Measurements from ENCODE around the gene ABCG1. TPM values are rescaled to one million over a fixed set of nuclear protein-coding genes. Genes with fewer than 3 reads are reported as not detected.

ABCG1 gene
- total and polyA plus RNA-seq, 2 experiments from 2014 or later: 1.3 to 4.4 TPM

DNA sequence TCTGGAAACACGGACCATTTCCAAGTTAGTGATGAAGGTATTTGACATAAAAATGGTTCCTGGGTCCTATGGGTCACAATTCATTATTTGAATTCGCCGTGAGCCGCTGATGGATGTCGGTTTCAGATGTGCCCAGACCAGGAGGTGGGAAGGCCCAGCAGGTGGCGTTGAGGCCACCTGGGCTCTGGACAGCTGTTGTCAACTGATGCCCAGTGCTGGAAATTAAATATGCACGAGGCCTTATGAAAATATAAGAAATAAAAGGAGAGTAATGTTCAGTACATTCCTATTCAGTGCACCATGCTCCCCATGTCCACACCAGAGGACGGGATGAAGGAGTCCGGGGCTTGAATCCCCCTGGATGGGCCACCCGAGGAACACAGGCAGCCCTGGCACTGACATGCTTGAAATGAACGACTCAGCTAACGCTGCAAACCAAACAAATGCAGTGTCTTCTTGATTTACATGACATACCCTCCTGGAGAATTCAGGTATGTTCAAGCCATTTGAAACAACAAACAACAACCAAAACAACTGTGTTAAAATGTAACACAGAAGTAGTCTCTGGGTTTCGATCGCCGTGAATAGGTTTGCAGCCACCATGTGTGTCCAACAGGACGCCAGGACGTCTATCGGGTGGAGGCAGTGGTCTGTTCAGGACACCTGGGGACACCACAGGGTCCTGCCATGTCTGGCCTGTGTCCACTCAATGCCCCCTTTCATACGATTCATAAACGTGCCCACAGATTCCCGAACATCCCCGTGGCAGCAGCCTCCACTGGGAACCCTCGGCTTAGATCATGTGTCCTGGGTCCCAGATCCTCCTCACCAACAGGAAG, 90.2 kb downstream of the ABCG1 start (continued):
- TF ChIP-seq, protein P1, sequence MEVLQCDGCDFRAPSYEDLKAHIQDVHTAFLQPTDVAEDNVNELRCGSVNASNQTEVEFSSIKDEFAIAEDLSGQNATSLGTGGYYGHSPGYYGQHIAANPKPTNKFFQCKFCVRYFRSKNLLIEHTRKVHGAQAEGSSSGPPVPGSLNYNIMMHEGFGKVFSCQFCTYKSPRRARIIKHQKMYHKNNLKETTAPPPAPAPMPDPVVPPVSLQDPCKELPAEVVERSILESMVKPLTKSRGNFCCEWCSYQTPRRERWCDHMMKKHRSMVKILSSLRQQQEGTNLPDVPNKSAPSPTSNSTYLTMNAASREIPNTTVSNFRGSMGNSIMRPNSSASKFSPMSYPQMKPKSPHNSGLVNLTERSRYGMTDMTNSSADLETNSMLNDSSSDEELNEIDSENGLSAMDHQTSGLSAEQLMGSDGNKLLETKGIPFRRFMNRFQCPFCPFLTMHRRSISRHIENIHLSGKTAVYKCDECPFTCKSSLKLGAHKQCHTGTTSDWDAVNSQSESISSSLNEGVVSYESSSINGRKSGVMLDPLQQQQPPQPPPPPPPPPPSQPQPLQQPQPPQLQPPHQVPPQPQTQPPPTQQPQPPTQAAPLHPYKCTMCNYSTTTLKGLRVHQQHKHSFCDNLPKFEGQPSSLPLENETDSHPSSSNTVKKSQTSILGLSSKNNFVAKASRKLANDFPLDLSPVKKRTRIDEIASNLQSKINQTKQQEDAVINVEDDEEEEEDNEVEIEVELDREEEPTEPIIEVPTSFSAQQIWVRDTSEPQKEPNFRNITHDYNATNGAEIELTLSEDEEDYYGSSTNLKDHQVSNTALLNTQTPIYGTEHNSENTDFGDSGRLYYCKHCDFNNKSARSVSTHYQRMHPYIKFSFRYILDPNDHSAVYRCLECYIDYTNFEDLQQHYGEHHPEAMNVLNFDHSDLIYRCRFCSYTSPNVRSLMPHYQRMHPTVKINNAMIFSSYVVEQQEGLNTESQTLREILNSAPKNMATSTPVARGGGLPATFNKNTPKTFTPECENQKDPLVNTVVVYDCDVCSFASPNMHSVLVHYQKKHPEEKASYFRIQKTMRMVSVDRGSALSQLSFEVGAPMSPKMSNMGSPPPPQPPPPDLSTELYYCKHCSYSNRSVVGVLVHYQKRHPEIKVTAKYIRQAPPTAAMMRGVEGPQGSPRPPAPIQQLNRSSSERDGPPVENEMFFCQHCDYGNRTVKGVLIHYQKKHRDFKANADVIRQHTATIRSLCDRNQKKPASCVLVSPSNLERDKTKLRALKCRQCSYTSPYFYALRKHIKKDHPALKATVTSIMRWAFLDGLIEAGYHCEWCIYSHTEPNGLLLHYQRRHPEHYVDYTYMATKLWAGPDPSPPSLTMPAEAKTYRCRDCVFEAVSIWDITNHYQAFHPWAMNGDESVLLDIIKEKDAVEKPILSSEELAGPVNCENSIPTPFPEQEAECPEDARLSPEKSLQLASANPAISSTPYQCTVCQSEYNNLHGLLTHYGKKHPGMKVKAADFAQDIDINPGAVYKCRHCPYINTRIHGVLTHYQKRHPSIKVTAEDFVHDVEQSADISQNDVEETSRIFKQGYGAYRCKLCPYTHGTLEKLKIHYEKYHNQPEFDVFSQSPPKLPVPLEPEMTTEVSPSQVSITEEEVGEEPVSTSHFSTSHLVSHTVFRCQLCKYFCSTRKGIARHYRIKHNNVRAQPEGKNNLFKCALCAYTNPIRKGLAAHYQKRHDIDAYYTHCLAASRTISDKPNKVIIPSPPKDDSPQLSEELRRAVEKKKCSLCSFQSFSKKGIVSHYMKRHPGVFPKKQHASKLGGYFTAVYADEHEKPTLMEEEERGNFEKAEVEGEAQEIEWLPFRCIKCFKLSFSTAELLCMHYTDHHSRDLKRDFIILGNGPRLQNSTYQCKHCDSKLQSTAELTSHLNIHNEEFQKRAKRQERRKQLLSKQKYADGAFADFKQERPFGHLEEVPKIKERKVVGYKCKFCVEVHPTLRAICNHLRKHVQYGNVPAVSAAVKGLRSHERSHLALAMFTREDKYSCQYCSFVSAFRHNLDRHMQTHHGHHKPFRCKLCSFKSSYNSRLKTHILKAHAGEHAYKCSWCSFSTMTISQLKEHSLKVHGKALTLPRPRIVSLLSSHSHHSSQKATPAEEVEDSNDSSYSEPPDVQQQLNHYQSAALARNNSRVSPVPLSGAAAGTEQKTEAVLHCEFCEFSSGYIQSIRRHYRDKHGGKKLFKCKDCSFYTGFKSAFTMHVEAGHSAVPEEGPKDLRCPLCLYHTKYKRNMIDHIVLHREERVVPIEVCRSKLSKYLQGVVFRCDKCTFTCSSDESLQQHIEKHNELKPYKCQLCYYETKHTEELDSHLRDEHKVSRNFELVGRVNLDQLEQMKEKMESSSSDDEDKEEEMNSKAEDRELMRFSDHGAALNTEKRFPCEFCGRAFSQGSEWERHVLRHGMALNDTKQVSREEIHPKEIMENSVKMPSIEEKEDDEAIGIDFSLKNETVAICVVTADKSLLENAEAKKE (CRISPR knock-in tag; IDR thresholded peaks at IDR 0.05): no peak

DNA sequence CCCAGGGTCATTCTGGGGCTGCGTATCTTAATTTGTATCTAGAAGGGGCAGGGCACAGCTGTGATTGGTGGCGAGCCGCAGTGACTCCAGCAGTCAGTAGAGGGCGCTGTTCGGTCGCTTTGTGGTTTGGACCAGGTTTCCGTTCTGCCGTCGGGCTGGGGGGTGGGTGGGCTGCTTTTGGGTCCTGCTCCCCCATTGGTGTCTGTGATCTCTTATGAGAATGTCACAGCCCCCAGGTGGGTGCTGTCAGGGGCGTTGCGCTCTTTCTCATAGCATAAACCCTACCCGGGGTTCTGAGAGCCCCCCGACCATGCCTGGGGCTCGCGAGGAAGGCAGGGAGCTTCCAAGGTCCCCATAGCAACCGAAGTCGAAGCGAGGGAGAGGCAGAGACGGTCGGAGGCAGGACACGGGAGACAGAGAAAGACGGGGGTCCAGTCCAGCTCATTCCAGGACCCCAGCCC, 90.8 kb downstream of the ABCG1 start:
- ATAC-seq (peak; percentile 76), DNase-seq (ENCODE audit: low spot score) (peak; percentile 84)
- Mint-ChIP-seq H3K4me1 (peaks cover 21% of the 10 kb centered on the region), H3K4me3 (peak overlapping the region; percentile 65), H3K27ac (no peak overlapping the region), H3K27me3 (ENCODE audit: insufficient read depth, low read depth, poor library complexity) (peaks cover 13% of the 10 kb centered on the region), H3K36me3 (ENCODE audit: low read depth) (no peaks in the 10 kb centered on the region), H3K9me3 (no peaks in the 10 kb centered on the region)
- H3K4me3 ChIP-seq: peak overlapping the region; percentile 59
- no peaks in the 10 kb centered on the region for H3K36me3 ChIP-seq (ENCODE audit: insufficient read depth)
- no peaks in the 10 kb centered on the region for H3K27me3 ChIP-seq (ENCODE audit: insufficient read depth)
- H3K9me2 ChIP-seq (ENCODE audit: insufficient read depth): no peaks in the 10 kb centered on the region
- no peaks in the 10 kb centered on the region for H4K20me1 ChIP-seq (replicated peaks; ENCODE audit: insufficient read depth)
- H3K27ac ChIP-seq (ENCODE audit: low read depth): no peak overlapping the region
- H3F3A ChIP-seq (replicated peaks; ENCODE audit: low read depth): no peaks in the 10 kb centered on the region
- TF ChIP-seq, protein P1 (CRISPR knock-in tag; IDR thresholded peaks at IDR 0.05): no peak
- TF ChIP-seq EZH2 (IDR thresholded peaks at IDR 0.05; ENCODE audit: low read depth, unreplicated experiment): no peak
- TF ChIP-seq, protein P2, sequence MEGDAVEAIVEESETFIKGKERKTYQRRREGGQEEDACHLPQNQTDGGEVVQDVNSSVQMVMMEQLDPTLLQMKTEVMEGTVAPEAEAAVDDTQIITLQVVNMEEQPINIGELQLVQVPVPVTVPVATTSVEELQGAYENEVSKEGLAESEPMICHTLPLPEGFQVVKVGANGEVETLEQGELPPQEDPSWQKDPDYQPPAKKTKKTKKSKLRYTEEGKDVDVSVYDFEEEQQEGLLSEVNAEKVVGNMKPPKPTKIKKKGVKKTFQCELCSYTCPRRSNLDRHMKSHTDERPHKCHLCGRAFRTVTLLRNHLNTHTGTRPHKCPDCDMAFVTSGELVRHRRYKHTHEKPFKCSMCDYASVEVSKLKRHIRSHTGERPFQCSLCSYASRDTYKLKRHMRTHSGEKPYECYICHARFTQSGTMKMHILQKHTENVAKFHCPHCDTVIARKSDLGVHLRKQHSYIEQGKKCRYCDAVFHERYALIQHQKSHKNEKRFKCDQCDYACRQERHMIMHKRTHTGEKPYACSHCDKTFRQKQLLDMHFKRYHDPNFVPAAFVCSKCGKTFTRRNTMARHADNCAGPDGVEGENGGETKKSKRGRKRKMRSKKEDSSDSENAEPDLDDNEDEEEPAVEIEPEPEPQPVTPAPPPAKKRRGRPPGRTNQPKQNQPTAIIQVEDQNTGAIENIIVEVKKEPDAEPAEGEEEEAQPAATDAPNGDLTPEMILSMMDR (conservative IDR thresholded peaks at IDR 0.05; ENCODE audit: low read depth in 2 of 2): peak; percentile 80 to 82
- H3K79me2 ChIP-seq (replicated peaks; ENCODE audit: insufficient read depth): no peaks in the 10 kb centered on the region
- peak overlapping the region; percentile 95 for H2AFZ ChIP-seq
- peak overlapping the region; percentile 83 for H3K4me2 ChIP-seq
- H3K4me1 ChIP-seq (ENCODE audit: insufficient read depth): peaks cover 11% of the 10 kb centered on the region; the same call in 1 of the 2 replicates

Data from GM23338 (cell line).